Liver (tissue), 9 donors: ENCODE measurements around the gene ABCB9. TPM values are rescaled to one million over a fixed set of nuclear protein-coding genes. Genes with fewer than 3 reads are reported as not detected.

ENCODE experiments used
- DNase-seq: peaks from one replicate; pipeline ENCODE4 v3.0.0-alpha.2; 2017; ENCODE audit warnings: low spot score
- H3K27ac ChIP-seq, 2 donors: one replicate each; pipeline ENCODE4 v1.7.0; 2013; ENCODE audit warnings: inconsistent platforms in 2 of 2, low read length in 2 of 2, control low read depth in 1 of 2, low read depth in 1 of 2, mild to moderate bottlenecking in 1 of 2
- H3K27me3 ChIP-seq, 4 donors: one replicate each; pipeline versions ENCODE4 v1.6.1 to v1.7.0; 2013; ENCODE audit warnings: low read length in 3 of 4, inconsistent platforms in 1 of 4, mild to moderate bottlenecking in 1 of 4, moderate library complexity in 1 of 4; ENCODE audit not compliant: control insufficient read depth in 4 of 4, insufficient read depth in 4 of 4
- H3K36me3 ChIP-seq, 4 donors: one replicate each; pipeline versions ENCODE4 v1.6.1 to v1.7.0; 2013; ENCODE audit warnings: low read length in 3 of 4, mild to moderate bottlenecking in 3 of 4, low read depth in 1 of 4, moderate library complexity in 1 of 4; ENCODE audit not compliant: control insufficient read depth in 4 of 4, insufficient read depth in 3 of 4
- H3K4me1 ChIP-seq, 4 donors: one replicate each; pipeline versions ENCODE4 v1.6.1 to v1.7.0; 2013; ENCODE audit warnings: low read length in 3 of 4, mild to moderate bottlenecking in 3 of 4, moderate library complexity in 1 of 4; ENCODE audit not compliant: control insufficient read depth in 4 of 4, insufficient read depth in 4 of 4
- H3K4me3 ChIP-seq, 3 donors: one replicate each; pipeline versions ENCODE4 v1.6.1 to v1.7.0; 2013; ENCODE audit warnings: low read length in 3 of 3, control low read depth in 1 of 3, low read depth in 1 of 3, mild to moderate bottlenecking in 1 of 3
- H3K9ac ChIP-seq, 2 donors: one replicate each; pipeline ENCODE4 v1.7.0; 2013; ENCODE audit warnings: low read length in 2 of 2, mild to moderate bottlenecking in 2 of 2, moderate library complexity in 2 of 2, control low read depth in 1 of 2, low read depth in 1 of 2
- H3K9me3 ChIP-seq, 4 donors: one replicate each; pipeline versions ENCODE4 v1.6.1 to v1.7.0; 2013; ENCODE audit warnings: low read length in 3 of 4; ENCODE audit not compliant: control insufficient read depth in 4 of 4
- EGR1 ChIP-seq, 2 donors: IDR thresholded peaks; 2 replicates each; pipeline ENCODE4 v1.6.1; 2016 to 2018; ENCODE audit warnings: antibody characterized with exemption in 2 of 2, low read depth in 2 of 2
- GABPA ChIP-seq, 2 donors: IDR thresholded peaks in 1 of 2; conservative IDR thresholded peaks in 1 of 2; 2 replicates each; pipeline ENCODE4 v1.6.1; 2016; ENCODE audit warnings: antibody characterized with exemption in 2 of 2, mild to moderate bottlenecking in 1 of 2, moderate library complexity in 1 of 2
- HNF4G ChIP-seq: IDR thresholded peaks from 2 replicates; pipeline ENCODE4 v1.6.1; 2016; ENCODE audit warnings: antibody characterized with exemption
- JUND ChIP-seq, 2 donors: IDR thresholded peaks; 2 replicates each; pipeline ENCODE4 v1.6.1; 2016; ENCODE audit warnings: antibody characterized with exemption in 2 of 2
- NR2F2 ChIP-seq: IDR thresholded peaks from 2 replicates; pipeline ENCODE4 v1.6.1; 2016; ENCODE audit warnings: antibody characterized with exemption
- RAD21 ChIP-seq, 2 donors: IDR thresholded peaks; 2 replicates each; pipeline ENCODE4 v1.6.1; 2016; ENCODE audit warnings: antibody characterized with exemption in 2 of 2, mild to moderate bottlenecking in 2 of 2
- SP1 ChIP-seq: IDR thresholded peaks from 2 replicates; pipeline ENCODE4 v1.6.1; 2018; ENCODE audit warnings: antibody characterized with exemption, mild to moderate bottlenecking
- TAF1 ChIP-seq: conservative IDR thresholded peaks from 2 replicates; pipeline ENCODE4 v1.6.1; 2016; ENCODE audit warnings: antibody characterized with exemption, mild to moderate bottlenecking
- YY1 ChIP-seq: IDR thresholded peaks from 2 replicates; pipeline ENCODE4 v1.6.1; 2016; ENCODE audit warnings: antibody characterized with exemption, mild to moderate bottlenecking
- ZBTB33 ChIP-seq: IDR thresholded peaks from 2 replicates; pipeline ENCODE4 v1.6.1; 2016; ENCODE audit warnings: antibody characterized with exemption
- WGBS: extraction: QIAGEN DNeasy Blood & Tissue Kit; methylation state at CpG from one replicate; pipeline ENCODE4 v1.1.7; 2013; 5-methylcytosine and 5-hydroxymethylcytosine counted together
- polyA plus RNA-seq, 2 donors: library from polyadenylated mRNA; stranded (reverse) in 1 of 2; unstranded in 1 of 2; fragments of 200-250 nt in 1 of 2; fragments of >200 nt in 1 of 2; fragmentation: Nextera tagmentation in 1 of 2; extraction: Ambion mirVana in 1 of 2; gene quantifications; one replicate each; pipeline versions ENCODE4 v1.2.1 to v1.2.3, GENCODE V29; 2013 to 2015
- total RNA-seq, 2 donors: library from RNA; depleted of rRNA; stranded (reverse); fragments of >200 nt; gene quantifications; one replicate each; pipeline ENCODE4 v1.2.3, GENCODE V29; 2014
- TF ChIP-seq, protein P1 (sequence below): fragments of 150-350 bp; IDR thresholded peaks from 2 replicates; pipeline ENCODE4 v1.5.1; 2017; ENCODE audit warnings: improper control_type of control experiment, low read depth, low read length; ENCODE audit not compliant: missing input control
- TF ChIP-seq, protein P2 (sequence below): IDR thresholded peaks from 2 replicates; pipeline ENCODE4 v1.6.1; 2016; ENCODE audit warnings: antibody characterized with exemption, mild to moderate bottlenecking
- donor health status: healthy.
- donor health status: healthy.
- donor health status: healthy.
- donor health status: healthy.
- donor health status: healthy.

ABCB9 gene
- total and polyA plus RNA-seq, 4 donors, result 0.29 to 3.3 (median 1.3) TPM

DNA sequence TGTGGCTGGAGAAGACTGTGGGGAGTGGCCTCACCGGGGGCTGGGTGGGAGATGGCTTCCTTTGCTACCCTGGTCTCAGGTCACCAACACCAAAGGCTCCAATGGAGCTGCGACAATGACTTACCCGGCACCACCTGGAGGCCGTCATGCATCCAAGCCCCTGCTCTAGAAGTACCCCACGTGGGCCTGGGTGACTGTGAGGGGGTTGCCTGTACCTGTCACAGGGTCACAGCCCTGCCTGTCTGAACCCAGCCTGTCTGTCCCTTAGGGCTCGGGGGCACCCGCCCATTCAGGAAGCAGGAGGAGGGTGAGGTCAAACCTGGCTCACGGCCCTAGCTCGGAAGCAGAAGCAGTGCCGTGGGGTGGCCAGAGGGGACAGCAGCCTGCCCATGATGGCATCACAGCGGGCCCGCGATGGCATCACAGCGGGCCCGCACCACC lies 18.9 kb downstream of the ABCB9 start:
- Histone ChIP-seq H3K9me3 (no peaks in the 10 kb centered on the region), H3K4me3 (no peak overlapping the region), H3K9ac (no peak overlapping the region), H3K36me3 (no peaks in the 10 kb centered on the region), H3K4me1 (no peaks in the 10 kb centered on the region), H3K27ac (no peak overlapping the region), H3K27me3 (no peaks in the 10 kb centered on the region)
- TF ChIP-seq EGR1 (IDR thresholded peaks at IDR 0.05; ENCODE audit: low read depth in 2 of 2) (no peak), TAF1 (no peak), HNF4G (no peak), GABPA (IDR thresholded peaks at IDR 0.05 in 1 of 2, conservative IDR thresholded peaks at IDR 0.05 in 1 of 2) (no peak), ZBTB33 (no peak), YY1 (no peak), JUND (IDR thresholded peaks at IDR 0.05) (no peak), SP1 (no peak), NR2F2 (no peak), RAD21 (IDR thresholded peaks at IDR 0.05) (no peak)
- TF ChIP-seq, protein P1, sequence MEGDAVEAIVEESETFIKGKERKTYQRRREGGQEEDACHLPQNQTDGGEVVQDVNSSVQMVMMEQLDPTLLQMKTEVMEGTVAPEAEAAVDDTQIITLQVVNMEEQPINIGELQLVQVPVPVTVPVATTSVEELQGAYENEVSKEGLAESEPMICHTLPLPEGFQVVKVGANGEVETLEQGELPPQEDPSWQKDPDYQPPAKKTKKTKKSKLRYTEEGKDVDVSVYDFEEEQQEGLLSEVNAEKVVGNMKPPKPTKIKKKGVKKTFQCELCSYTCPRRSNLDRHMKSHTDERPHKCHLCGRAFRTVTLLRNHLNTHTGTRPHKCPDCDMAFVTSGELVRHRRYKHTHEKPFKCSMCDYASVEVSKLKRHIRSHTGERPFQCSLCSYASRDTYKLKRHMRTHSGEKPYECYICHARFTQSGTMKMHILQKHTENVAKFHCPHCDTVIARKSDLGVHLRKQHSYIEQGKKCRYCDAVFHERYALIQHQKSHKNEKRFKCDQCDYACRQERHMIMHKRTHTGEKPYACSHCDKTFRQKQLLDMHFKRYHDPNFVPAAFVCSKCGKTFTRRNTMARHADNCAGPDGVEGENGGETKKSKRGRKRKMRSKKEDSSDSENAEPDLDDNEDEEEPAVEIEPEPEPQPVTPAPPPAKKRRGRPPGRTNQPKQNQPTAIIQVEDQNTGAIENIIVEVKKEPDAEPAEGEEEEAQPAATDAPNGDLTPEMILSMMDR, result no peak
- TF ChIP-seq, protein P2, sequence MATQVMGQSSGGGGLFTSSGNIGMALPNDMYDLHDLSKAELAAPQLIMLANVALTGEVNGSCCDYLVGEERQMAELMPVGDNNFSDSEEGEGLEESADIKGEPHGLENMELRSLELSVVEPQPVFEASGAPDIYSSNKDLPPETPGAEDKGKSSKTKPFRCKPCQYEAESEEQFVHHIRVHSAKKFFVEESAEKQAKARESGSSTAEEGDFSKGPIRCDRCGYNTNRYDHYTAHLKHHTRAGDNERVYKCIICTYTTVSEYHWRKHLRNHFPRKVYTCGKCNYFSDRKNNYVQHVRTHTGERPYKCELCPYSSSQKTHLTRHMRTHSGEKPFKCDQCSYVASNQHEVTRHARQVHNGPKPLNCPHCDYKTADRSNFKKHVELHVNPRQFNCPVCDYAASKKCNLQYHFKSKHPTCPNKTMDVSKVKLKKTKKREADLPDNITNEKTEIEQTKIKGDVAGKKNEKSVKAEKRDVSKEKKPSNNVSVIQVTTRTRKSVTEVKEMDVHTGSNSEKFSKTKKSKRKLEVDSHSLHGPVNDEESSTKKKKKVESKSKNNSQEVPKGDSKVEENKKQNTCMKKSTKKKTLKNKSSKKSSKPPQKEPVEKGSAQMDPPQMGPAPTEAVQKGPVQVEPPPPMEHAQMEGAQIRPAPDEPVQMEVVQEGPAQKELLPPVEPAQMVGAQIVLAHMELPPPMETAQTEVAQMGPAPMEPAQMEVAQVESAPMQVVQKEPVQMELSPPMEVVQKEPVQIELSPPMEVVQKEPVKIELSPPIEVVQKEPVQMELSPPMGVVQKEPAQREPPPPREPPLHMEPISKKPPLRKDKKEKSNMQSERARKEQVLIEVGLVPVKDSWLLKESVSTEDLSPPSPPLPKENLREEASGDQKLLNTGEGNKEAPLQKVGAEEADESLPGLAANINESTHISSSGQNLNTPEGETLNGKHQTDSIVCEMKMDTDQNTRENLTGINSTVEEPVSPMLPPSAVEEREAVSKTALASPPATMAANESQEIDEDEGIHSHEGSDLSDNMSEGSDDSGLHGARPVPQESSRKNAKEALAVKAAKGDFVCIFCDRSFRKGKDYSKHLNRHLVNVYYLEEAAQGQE, result no peak
- WGBS, result 80% methylated on average over 15 of the region's 15 CpGs
- no peak for DNase-seq

GRCh38 chr12:122946690-122947341 lies 19.4 kb downstream of the ABCB9 start:
- 73% methylated on average over 10 of the region's 10 CpGs for WGBS
- no peaks in the 10 kb centered on the region for H3K36me3 ChIP-seq
- no peak for DNase-seq
- no peak overlapping the region for H3K4me3 ChIP-seq
- no peaks in the 10 kb centered on the region for H3K27me3 ChIP-seq
- no peak overlapping the region for H3K9ac ChIP-seq
- peak overlapping the region in 1 of 2 donors; percentile 7 for H3K27ac ChIP-seq
- TF ChIP-seq ZBTB33, result no peak
- TF ChIP-seq JUND (IDR thresholded peaks at IDR 0.05), result peak in 1 of 2 donors; percentile 28
- H3K9me3 ChIP-seq, result no peaks in the 10 kb centered on the region
- H3K4me1 ChIP-seq, result no peaks in the 10 kb centered on the region
